Measurements from ENCODE around the gene SH3RF3.

DNA sequence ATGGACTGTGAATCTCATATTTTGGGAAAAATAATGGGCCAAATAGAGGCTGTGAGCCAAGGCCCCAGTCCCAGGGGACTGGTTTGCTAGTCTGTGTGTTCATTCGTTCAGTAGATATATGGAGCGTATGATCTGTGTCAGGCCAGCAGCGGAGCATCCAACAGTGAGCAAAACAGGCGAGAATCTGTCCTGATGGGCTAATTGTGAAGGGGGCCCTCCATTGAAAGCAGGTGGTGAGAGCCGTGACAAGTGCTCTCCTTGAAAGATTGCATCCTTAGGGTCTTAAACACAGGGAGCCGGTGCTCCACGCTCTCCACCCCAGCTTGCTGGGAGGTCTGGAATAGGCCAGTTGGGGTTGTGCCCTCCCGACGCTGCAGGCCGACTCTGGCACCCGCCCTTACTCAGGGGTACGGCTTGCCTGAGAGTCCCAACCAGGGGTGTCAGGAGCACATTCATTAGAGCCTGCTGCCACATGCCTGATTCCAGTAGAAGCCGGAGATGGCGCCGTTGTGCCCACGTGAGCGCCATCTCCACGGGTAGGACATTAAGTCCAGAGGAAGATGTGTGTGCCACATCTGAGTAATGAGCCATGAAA lies 213.3 kb downstream of the SH3RF3 start:
- TF ChIP-seq CTCF (IDR thresholded peaks at IDR 0.05; ENCODE audit: insufficient read depth, low read depth, low read length) (no peak), EZH2 (IDR thresholded peaks at IDR 0.05; ENCODE audit: insufficient read depth, low read length) (no peak)
